A549 (cell line): ENCODE results near the gene PYY.

Experiments used
- CHD4 ChIP-seq: fragments of 200-600 bp; sonication (generic); IDR thresholded peaks from 2 replicates; pipeline ENCODE4 v1.6.1; 2016; ENCODE audit warnings: antibody characterized with exemption, mild to moderate bottlenecking, borderline replicate concordance
- CTCF ChIP-seq: fragments of >200 bp; sonication (Bioruptor Twin); formaldehyde crosslinking; IDR thresholded peaks from 3 replicates; pipeline ENCODE4 v1.5.1; 2016
- EP300 ChIP-seq, 2 experiments: fragments of >200 bp; sonication (Bioruptor Twin); formaldehyde crosslinking; IDR thresholded peaks; 2 replicates in 1 of 2; 3 replicates in 1 of 2; pipeline ENCODE4 v1.6.1; 2016 to 2017
- MAX ChIP-seq: IDR thresholded peaks from 2 replicates; pipeline ENCODE4 v1.6.1; 2012
- MYC ChIP-seq: IDR thresholded peaks from 2 replicates; pipeline ENCODE4 v1.6.1; 2012; ENCODE audit warnings: mild to moderate bottlenecking, inconsistent platforms, low read length, improper control_type of control experiment, borderline replicate concordance
- PHF8 ChIP-seq: fragments of 200-600 bp; sonication (generic); IDR thresholded peaks from 2 replicates; pipeline ENCODE4 v1.6.1; 2016; ENCODE audit warnings: low read depth, mild to moderate bottlenecking, antibody characterized with exemption, moderate library complexity, borderline replicate concordance
- POLR2A ChIP-seq: IDR thresholded peaks from 2 replicates; pipeline ENCODE4 v1.6.1; 2012; ENCODE audit warnings: mild to moderate bottlenecking, low read length
- RAD21 ChIP-seq, 2 experiments: fragments of >200 bp in 1 of 2; sonication (Bioruptor Twin) in 1 of 2; formaldehyde crosslinking in 1 of 2; IDR thresholded peaks in 1 of 2; conservative IDR thresholded peaks in 1 of 2; 2 replicates in 1 of 2; 3 replicates in 1 of 2; pipeline ENCODE4 v1.6.1; 2012 to 2018; ENCODE audit warnings: inconsistent platforms in 1 of 2
- REST ChIP-seq: fragments of 200-600 bp; sonication (generic); IDR thresholded peaks from 2 replicates; pipeline ENCODE4 v1.6.1; 2016; ENCODE audit warnings: antibody characterized with exemption, mild to moderate bottlenecking, moderate library complexity
- RNF2 ChIP-seq: fragments of 200-600 bp; sonication (generic); IDR thresholded peaks from 2 replicates; pipeline ENCODE4 v1.6.1; 2016; ENCODE audit warnings: low read depth, mild to moderate bottlenecking, antibody characterized with exemption, moderate library complexity, borderline replicate concordance
- USF2 ChIP-seq: fragments of 450-650 bp; IDR thresholded peaks from 2 replicates; pipeline ENCODE4 v1.6.1; 2014; ENCODE audit warnings: antibody characterized with exemption

- TF ChIP-seq POLR2A (no peak), CTCF (no peak), MYC (no peak), CHD4 (no peak), MAX (no peak), PHF8 (no peak), RAD21 (conservative IDR thresholded peaks at IDR 0.05 in 1 of 2, IDR thresholded peaks at IDR 0.05 in 1 of 2) (no peak), USF2 (no peak), RNF2 (no peak), REST (no peak), EP300 (IDR thresholded peaks at IDR 0.05) (no peak)
These were observed 46.2 kb downstream of the PYY start, which contains the start of gene MPP2 for GRCh38 chr17:43907425-43907981.
